ENCODE data around the gene ADAP1. TPM values are rescaled to one million over a fixed set of nuclear protein-coding genes. Genes with fewer than 3 reads are reported as not detected.

Gene ADAP1
- total and polyA plus RNA-seq, 2 of the 8 experiments (the other 6 are each of a cell fraction or from before 2014, with no cell fraction given), result 5.8 to 6.1 TPM

DNA sequence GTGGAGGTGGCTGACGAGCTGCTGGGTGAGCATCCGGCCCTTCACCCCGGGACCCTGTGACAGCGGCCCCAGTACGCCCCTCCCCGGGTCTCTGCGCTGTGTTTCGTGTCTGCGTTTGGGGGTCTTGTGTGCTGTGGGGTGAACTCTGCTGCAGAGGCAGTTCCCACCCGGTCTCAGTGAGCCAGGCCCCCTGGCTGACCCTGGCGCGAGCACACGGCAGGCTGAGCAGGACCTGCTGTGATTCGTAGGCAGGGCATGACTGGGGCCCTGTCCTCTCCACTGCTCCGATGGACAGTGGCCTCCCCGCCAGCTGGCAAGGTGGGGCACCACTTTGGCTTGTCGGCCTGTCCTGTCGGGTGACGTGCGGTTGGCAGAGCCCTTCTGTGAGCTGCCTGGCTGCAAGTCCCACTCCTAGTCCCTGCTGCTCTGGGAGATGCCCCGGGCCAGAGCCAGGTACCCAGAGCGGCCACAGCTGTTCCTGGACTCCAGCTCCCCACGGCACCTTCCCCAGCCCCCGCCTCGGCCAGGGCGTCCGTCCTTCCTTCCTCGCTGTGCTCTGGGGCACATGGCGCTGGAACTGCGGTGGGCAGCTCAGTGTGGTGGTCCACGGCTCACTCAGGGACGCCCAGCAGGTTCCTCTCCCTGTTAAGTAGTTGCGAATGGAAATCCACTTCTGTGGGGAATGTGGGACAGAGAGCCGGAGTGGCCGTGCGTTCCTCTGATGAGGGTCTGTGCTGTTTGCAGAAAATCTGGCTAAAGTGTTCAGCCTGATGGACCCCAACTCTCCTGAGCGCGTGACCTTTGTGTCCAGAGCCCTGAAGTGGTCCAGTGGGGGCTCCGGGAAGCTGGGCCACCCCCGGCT lies 67.6 kb downstream of the ADAP1 start:
- H2BK120ac ChIP-seq (replicated peaks; ENCODE audit: low read depth, low read length), result no peak overlapping the region
- POLR2A ChIA-PET (ENCODE audit: partially characterized antibody), result interaction anchor here (0.9 to 1.6 kb wide), 2 partner anchors 10 to 11 kb away, joined by 3 to 6 read pairs; partner anchors contain the start of gene GET4
- H3K14ac ChIP-seq (ENCODE audit: insufficient read length), result no peak overlapping the region
- no peak overlapping the region for H2BK15ac ChIP-seq (ENCODE audit: low read length)
- no peak overlapping the region for H3K4me3 ChIP-seq (ENCODE audit: extremely low read depth in 1 of 4, insufficient read depth in 2 of 4, low read depth in 3 of 4, low read length in 4 of 4)
- H3K4me2 ChIP-seq (ENCODE audit: insufficient read depth in 1 of 2, low read depth in 2 of 2, low read length in 2 of 2), result no peak overlapping the region
- peaks cover 24 to 78% of the 10 kb centered on the region in 2 experiments for H3K79me2 ChIP-seq (ENCODE audit: control insufficient read depth in 1 of 2, insufficient read depth in 2 of 2, low read length in 2 of 2)
- H3K18ac ChIP-seq (ENCODE audit: extremely low read depth, low read length), result no peak overlapping the region
- H3K9me3 ChIP-seq (ENCODE audit: insufficient read depth in 2 of 2, low read depth in 1 of 2, low read length in 1 of 2), result no peaks in the 10 kb centered on the region
- FAIRE-seq, result no peak
- H3K9ac ChIP-seq (replicated peaks in 1 of 4; ENCODE audit: extremely low read depth in 1 of 4, low read depth in 3 of 4, low read length in 3 of 4), result no peak overlapping the region
- no peaks in the 10 kb centered on the region for H3K23me2 ChIP-seq (ENCODE audit: low read depth, low read length)
- H4K5ac ChIP-seq (ENCODE audit: insufficient read length, low read depth, low read length), result no peak overlapping the region
- no peak overlapping the region for H3K4ac ChIP-seq (replicated peaks; ENCODE audit: insufficient read length, low read depth, low read length)
- no peak overlapping the region for H3K23ac ChIP-seq (ENCODE audit: insufficient read length)
- no peak overlapping the region for H4K8ac ChIP-seq (ENCODE audit: extremely low read depth, insufficient read depth, low read length)
- CTCF ChIA-PET (ENCODE audit: partially characterized antibody), result interaction anchor here (0.6 to 1.9 kb wide), 4 partner anchors 9 to 1509 kb away, joined by 3 to 4 read pairs (median 3); no protein-coding TSS in a partner anchor
- peaks cover 43 to 45% of the 10 kb centered on the region in 2 experiments for H4K20me1 ChIP-seq (replicated peaks in 1 of 2; ENCODE audit: control insufficient read depth in 1 of 2, insufficient read depth in 2 of 2, low read length in 2 of 2)
- H2BK12ac ChIP-seq (ENCODE audit: low read depth, low read length), result no peak overlapping the region
- H2AK5ac ChIP-seq (ENCODE audit: low read depth, low read length), result no peak overlapping the region; the same call in 1 of the 2 replicates
- DNase-seq (ENCODE audit: low read depth in 1 of 2, low spot score in 2 of 2), result no peak
- H2AFZ ChIP-seq (ENCODE audit: low read length), result no peak overlapping the region
- H3K79me1 ChIP-seq (ENCODE audit: low read depth, low read length), result peaks cover 46% of the 10 kb centered on the region
- H3K56ac ChIP-seq (replicated peaks; ENCODE audit: insufficient read length, low read depth, low read length), result no peak overlapping the region
- H3K4me1 ChIP-seq (replicated peaks in 1 of 4; ENCODE audit: control insufficient read depth in 3 of 4, insufficient read depth in 4 of 4, low read length in 3 of 4), result peaks cover 0 to 12% (median 1%) of the 10 kb centered on the region in 4 experiments; a peak in 2 of 7 replicates
- H4K91ac ChIP-seq (replicated peaks; ENCODE audit: insufficient read length, low read length), result no peak overlapping the region
- peaks cover 9 to 37% (median 23%) of the 10 kb centered on the region in 4 experiments; a peak in 7 of 8 replicates for H3K36me3 ChIP-seq (ENCODE audit: control insufficient read depth in 2 of 4, insufficient read depth in 4 of 4, low read length in 3 of 4)
- 93% methylated on average over 40 of the region's 40 CpGs; no CpG with 5 or more reads in 1 of the 2 experiments for WGBS, 2 experiments (ENCODE audit: extremely low coverage in 1 of 2, insufficient coverage in 1 of 2, insufficient read length in 1 of 2, insufficient replicate concordance in 2 of 2, low coverage in 1 of 2, low lambda C conversion rate in 2 of 2, missing lambda C conversion rate in 1 of 2)
- H2BK20ac ChIP-seq (ENCODE audit: low read length), result no peak overlapping the region
- H3K27ac ChIP-seq (ENCODE audit: low read depth, low read length), result no peak overlapping the region
- H3K27me3 ChIP-seq (replicated peaks in 1 of 4; ENCODE audit: control insufficient read depth in 3 of 4, extremely low read depth in 1 of 4, insufficient read depth in 3 of 4, low read length in 3 of 4), result no peaks in the 10 kb centered on the region
- peak overlapping the region; percentile 35 for H2BK5ac ChIP-seq (ENCODE audit: low read depth, low read length)
- TF ChIP-seq, protein P1, sequence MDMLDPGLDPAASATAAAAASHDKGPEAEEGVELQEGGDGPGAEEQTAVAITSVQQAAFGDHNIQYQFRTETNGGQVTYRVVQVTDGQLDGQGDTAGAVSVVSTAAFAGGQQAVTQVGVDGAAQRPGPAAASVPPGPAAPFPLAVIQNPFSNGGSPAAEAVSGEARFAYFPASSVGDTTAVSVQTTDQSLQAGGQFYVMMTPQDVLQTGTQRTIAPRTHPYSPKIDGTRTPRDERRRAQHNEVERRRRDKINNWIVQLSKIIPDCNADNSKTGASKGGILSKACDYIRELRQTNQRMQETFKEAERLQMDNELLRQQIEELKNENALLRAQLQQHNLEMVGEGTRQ (IDR thresholded peaks at IDR 0.05; ENCODE audit: low read length), result no peak
- TF ChIP-seq KDM4A (IDR thresholded peaks at IDR 0.05; ENCODE audit: low read depth, low read length, severe bottlenecking) (no peak), KDM1A (IDR thresholded peaks at IDR 0.05; ENCODE audit: borderline replicate concordance, low read length) (no peak), JUND (IDR thresholded peaks at IDR 0.05; ENCODE audit: low read length) (no peak), ZNF274 (IDR thresholded peaks at IDR 0.05; ENCODE audit: borderline replicate concordance, extremely low read depth, low read length) (no peak), ASH2L (IDR thresholded peaks at IDR 0.05; ENCODE audit: low read length) (no peak), SP1 (IDR thresholded peaks at IDR 0.05; ENCODE audit: low read depth, low read length) (no peak)
